Skeletal muscle cell (primary cell): Measurements from ENCODE around the gene FBXO47.
"Not testable (repeated sequence)": the region's sequence is repeated elsewhere in the genome, so short reads cannot be mapped to it uniquely, and the experiment has no call there.

ENCODE experiments used
- DNase-seq: peaks from one replicate; pipeline ENCODE4 v3.0.0-alpha.2; 2010; ENCODE audit warnings: low read depth
- H3K4me3 ChIP-seq: 2 replicates; pipeline ENCODE4 v1.5.1; 2011; ENCODE audit warnings: low read depth, mild to moderate bottlenecking, control low read depth, low read length, moderate library complexity

FBXO47 gene

DNA sequence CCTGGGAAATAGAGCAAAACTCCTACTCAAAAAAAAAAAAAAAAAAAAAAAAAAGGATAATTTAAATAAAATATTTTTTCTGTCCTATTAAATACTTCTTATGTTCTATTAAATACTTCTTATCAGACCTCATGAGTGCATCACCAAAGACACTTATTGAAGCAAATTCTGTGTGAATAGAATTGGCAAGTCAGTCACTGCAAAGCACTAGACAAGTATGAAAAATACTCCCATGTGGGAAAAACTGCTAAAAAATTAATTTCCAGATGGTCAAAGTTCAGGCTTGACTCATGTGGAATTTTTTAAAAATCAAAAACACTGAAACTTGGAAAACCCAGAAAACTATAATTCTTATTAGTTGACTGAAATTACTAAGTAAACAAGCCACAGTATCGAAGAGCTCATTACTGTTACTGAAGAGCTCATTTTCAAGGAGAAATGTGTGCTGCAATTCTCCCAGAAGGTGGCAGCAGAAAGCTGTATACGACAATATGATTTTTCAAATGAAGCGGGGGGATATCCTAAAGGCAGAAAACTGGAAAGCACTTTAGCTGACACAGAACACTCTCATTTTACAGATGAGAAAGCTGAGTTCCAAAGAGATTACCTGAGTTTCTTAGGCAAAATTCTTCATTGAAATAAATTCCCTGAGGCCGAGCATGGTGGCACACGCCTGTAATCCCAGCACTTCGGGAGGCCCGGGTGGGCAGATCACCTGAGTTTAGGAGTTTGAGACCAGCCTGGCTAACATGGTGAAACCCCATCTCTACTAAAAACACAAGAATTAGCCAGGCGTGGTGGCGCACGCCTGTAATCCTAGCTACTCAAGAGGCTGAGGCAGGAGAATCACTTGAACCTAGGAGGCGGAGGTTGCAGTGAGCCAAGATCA, 15.9 kb upstream of the FBXO47 start:
- no peak for DNase-seq
- H3K4me3 ChIP-seq: no peak overlapping the region

DNA sequence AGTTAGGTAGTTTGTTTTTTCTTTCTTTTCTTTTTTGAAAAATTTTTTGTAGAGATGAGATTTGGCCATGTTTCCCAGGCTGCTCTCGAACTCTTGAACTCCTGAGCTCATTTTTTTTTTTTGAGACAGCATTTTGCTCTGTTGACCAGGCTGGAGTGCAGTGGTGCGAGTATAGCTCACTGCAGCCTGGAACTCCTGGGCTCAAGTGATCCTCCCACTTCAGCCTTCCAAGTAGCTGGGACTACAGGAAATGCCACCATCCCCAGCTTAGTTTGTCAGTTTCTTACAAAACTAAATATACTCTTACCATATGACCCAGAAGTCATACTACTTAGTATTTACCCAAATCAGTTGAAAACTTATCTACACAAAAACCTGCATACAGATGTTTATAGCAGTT, 14.4 kb upstream of the FBXO47 start:
- H3K4me3 ChIP-seq: no peak overlapping the region
- DNase-seq: no peak

DNA sequence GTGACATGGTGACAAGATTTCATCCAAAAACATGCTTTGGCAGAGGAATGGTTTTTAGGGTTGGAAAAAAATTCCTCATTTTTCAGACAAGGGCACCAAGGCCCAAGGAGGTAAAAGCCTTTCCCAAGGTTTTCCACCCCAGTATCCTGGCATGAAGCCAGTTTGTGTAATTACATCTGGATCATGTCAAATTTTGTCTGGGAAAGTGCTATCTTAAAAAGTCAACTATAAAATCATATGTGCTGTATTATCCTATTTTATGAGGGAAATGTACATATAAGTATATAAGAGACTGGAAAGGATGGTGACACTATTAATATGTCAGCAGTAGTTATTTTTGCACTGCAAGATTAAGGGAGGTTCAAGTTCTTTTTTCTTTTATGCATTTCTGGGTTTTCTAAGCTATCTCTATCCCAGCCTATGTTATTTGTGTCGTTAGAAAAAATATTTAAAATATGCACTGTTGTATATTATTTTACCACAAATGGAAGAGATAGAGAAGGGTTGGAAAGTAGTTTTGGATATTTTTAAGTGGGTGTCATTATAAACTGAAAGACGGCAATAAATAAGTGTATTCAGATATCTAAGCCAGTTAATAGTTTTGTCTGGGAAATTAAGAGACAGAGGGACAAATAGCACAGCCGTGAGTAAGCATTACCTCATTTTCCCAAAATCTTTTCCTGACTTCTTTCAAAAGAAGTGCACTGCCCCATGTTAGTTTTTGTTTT, 13.5 kb upstream of the FBXO47 start:
- DNase-seq: no peak
- H3K4me3 ChIP-seq: no peak overlapping the region

DNA sequence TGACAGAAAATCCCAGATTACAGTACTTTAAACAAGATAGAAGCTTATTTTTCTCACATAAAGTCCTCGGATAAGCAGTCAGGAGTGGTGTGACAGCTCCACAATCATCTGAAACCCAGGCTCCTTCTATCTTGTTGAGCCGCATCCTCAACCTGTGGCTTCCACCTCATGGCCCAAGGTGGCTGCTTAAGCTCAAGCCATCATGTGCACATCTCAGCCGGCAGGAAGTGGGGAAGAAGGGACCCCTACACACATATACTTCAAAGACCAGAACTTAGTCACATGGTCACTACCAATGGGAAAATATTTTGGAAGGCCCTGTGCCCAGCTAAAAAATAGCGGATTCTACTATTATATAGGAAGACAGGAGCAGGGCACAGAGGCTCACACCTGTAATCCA, 11.0 kb upstream of the FBXO47 start:
- H3K4me3 ChIP-seq: no peak overlapping the region
- no peak for DNase-seq

- not testable (repeated sequence) for DNase-seq, H3K4me3 ChIP-seq
These were observed 9.0 kb upstream of the FBXO47 start for GRCh38 chr17:38976187-38976551.

DNA sequence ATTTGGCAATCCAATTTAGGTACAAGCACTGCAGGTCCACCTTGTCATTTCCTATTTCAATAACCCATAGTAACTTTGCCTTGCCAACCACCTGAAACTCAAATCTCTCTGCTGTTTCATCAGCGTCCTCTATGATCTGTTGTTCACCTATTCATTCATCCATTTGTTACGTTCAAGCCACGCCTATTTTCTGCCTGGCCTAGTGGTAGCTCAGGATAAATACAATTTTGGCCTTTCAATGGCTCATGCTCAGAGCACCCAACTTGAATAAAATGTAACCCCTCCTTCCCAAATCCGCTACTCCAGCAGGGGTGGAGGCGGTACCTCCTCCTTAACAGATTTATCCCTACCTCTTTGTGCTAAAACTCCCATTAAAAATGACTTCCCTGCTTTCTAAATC, 3.6 kb upstream of the FBXO47 start:
- no peak overlapping the region for H3K4me3 ChIP-seq
- no peak for DNase-seq

DNA sequence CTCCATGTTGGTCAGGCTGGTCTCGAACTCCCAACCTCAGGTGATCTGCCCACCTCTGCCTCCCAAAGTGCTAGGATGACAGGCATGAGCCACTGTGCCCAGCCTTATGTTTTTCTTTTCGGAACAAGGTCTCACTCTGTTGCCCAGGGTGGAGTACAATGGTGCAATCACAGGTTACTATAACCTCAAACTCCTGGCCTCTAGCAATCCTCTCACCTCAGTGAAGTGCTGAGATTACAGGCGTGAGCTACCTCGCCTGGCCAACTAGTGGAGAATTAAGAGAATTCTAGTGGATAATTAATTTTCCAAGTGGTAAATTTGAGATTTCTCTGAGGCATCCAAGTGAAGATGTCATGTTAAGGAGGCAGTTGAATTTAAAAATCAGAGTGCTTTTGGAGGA, 2.9 kb upstream of the FBXO47 start:
- DNase-seq: no peak
- no peak overlapping the region for H3K4me3 ChIP-seq

DNA sequence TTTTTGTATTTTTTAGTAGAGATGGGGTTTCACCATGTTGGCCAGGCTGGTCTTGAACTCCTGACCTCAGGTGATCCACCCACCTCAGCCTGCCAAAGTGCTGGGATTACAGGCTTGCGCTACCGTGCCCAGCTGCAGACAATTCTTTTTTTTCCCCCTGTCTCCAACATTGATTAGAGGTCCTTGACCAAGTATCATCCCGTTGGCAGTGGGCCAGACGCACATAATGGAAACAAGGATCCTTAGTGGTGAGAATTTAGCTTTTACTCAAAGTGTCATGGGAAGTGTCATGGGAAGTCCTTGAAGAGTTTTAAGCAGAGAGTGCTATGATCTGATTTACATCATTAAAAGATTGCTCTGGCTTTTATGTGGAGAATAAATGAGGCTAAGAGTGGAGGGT, 2.1 kb upstream of the FBXO47 start:
- H3K4me3 ChIP-seq: no peak overlapping the region
- DNase-seq: no peak

DNA sequence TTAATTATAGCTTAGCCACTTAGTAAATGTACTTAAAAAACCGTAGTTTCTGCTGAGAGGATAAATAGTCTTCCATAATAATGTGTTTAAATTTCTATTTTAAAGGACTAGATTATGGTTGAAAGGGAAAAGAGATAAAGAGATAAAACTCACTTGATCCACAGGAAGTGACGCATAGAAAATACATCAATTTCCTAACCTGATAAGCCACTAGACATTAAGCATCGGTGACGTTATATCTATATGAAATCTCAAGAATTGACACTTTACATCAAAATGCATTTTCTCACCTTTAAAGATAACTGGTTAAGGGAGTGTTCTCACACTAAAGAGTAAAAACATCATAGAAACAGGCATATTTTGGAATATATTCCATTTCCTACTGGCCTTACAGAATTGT, 5.8 kb downstream of the FBXO47 start:
- no peak for DNase-seq
- H3K4me3 ChIP-seq: no peak overlapping the region

DNA sequence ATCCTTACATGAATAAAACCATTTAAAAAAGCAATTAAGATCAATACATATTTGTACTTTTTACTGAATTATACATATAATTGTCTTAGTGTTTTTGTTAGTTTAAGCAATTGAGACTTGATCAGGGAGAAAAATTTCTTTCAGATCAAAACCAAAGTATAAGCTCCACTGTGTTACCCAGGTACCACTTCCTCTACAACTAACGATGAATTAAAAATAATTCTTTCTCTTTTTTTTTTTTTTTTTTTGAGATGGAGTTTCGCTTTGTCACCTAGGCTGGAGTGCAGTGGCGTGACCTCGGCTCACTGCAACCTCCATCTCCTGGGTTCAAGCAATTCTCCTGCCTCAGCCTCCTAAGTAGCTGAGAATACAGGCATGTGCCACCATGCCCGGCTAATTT, 6.8 kb downstream of the FBXO47 start:
- no peak overlapping the region for H3K4me3 ChIP-seq
- no peak for DNase-seq

GRCh38 chr17:38959508-38959907, 7.7 kb downstream of the FBXO47 start:
- H3K4me3 ChIP-seq: no peak overlapping the region
- no peak for DNase-seq

DNA sequence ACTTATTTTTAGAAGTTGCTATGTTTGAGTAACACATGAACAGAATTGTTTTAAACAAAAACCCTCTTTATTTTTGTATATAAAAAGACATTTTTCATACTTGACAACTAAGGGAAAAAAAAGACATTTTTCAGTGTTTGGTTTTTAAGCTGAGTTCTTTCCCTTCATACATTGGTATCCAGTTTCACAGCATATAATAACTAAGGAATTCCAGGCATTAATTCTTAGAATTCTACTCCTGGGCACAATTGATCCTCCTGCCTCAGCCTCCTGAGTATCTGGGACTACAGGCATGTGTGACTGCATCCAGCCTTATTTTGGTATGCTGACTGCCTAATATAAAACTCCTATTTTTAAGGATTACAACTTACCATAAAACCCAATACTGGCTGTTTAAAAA, 8.4 kb downstream of the FBXO47 start:
- no peak overlapping the region for H3K4me3 ChIP-seq
- peak; percentile 3 for DNase-seq

- peak; percentile 4 for DNase-seq
- H3K4me3 ChIP-seq: no peak overlapping the region
These were observed 8.9 kb downstream of the FBXO47 start for GRCh38 chr17:38958326-38958725.

- not testable (repeated sequence) for DNase-seq, H3K4me3 ChIP-seq
These were observed 13.4 kb downstream of the FBXO47 start for GRCh38 chr17:38953800-38954199.

GRCh38 chr17:38947189-38947588, 20.0 kb downstream of the FBXO47 start:
- no peak for DNase-seq
- H3K4me3 ChIP-seq: no peak overlapping the region

DNA sequence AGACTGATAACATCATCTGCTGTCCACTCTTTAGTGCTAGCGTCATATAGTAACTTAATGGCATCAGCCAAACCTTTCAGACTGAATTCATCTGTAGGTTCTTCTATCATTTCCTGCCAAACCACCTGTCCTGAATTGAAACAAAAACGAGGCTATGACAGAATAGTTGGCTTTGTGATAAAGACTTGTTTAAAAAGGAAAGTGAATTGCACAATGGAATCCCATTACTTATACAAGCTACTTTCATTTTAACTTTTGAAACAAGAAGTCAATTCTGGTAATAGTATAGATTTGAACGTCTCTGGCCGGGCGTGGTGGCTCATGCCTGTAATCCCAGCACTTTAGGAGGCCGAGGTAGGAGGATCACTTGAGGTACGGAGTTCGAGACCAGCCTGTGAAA, 23.6 kb downstream of the FBXO47 start:
- no peak for DNase-seq
- H3K4me3 ChIP-seq: no peak overlapping the region

- no peak for DNase-seq
- H3K4me3 ChIP-seq: no peak overlapping the region
These were observed 24.4 kb downstream of the FBXO47 start for GRCh38 chr17:38942696-38943334.

DNA sequence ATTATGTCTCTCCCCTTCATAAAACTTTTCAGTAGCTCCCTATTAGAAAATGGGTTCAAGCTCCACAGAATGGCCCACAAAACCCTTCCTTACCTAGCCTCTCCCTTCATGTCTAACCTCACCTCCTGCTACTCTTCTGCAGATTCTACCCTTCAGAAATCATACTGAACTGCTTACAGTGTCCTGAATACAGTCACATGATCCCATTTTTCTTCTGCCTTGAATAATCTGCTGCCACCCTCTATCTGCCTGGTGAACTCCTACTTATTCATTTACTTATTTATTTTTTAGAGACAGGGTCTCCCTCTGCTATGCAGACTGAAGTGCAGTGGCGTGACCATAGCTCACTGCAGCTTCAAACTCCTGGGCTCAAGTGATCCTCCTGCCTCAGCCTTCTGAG, 26.8 kb downstream of the FBXO47 start:
- no peak overlapping the region for H3K4me3 ChIP-seq
- DNase-seq: no peak

- no peak for DNase-seq
These were observed 27.2 kb downstream of the FBXO47 start for GRCh38 chr17:38939987-38940386.

DNA sequence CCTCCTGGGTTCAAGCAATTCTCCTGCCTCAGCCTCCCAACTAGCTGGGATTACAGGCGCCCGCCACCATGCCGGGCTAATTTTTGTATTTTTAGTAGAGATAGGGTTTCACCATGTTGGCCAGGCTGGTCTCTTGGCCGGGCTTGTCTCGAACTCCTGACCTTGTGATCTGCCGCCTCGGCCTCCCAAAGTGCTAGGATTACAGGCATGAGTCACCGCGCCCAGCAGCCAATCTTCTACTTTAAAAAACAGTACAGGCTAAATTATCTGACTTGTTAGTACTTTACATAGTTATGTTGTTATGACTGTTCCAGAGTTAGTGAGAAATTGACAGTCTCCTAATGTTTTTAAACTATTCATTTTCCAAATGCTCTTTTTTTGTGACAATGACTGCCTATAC, 33.2 kb downstream of the FBXO47 start:
- not testable (repeated sequence) for H3K4me3 ChIP-seq, DNase-seq

More at GRCh38 chr17:38939987-38940386, 27.2 kb downstream of the FBXO47 start:
- no peak overlapping the region for H3K4me3 ChIP-seq
